Cerebellar cortex (tissue), 1 donor: ENCODE results near the gene SIRT3.
"Not testable (repeated sequence)": the region's sequence is repeated elsewhere in the genome, so short reads cannot be mapped to it uniquely, and the experiment has no call there.

Experiments used
- DNase-seq: peaks from one replicate; pipeline ENCODE4 v3.0.0-alpha.2; 2015; ENCODE audit warnings: low spot score

Gene SIRT3

GRCh38 chr11:240315-240714 lies 4.2 kb upstream of the SIRT3 start:
- DNase-seq: no peak

DNA sequence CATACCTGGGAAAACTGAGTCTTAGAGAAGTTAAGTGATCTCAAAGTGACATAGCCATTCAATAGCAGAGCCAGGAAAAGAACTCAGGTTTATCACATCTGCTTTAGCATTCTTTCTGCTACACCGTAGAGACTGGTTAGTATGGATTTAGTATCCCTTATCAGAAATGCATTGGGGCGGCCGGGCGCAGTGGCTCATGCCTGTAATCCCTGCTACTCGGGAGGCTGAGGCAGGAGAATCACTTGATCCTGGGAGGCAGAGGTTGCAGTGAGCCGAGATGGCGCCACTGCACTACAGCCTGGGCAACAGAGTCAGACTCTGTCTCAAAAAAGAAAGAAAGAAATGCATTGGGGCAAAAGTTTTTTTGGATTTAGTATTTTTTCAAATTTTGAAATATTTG lies 2.2 kb upstream of the SIRT3 start:
- not testable (repeated sequence) for DNase-seq

DNA sequence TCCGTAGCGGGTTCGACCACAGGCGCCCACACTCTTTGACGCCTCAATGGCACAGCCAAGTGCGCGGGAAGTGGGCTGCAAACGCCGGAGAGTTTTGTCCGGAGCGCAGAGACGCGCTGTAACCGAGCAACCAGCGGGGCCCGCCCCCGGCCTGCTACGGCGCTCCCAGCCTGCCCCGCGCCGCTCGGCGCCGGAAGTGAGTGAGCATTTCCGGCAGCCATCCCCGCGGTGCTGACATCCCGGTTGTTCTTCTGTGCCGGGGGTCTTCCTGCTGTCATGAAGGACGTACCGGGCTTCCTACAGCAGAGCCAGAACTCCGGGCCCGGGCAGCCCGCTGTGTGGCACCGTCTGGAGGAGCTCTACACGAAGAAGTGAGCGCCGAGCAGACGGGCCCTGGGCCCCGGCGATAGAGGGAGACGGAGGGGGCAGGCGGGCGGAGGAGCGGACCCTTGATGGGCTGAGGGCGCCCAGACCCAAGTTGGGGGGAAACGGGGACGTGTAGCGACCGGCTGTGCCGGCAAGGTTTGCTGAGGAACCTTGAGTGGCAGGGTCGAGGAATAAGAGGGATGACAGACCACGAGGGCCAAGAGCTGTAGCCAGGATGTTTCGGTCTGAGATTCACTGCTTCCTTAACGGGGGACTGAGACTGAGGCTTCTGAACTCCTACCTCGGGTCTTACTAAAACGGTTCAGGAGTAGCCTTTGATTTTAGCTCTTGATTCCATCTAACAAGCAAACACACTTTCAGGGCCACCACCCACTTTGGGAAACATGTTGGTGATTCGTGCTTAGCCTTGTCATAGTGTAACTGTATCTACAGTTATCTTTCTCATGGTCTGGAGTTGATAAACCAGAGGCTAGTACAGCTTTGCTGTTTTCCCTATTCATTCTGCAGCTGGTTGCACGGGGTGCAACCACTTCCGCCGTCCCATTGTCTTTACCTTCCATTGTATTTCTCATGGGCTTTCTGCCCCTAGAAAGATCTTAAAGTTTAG lies 929 bp upstream of the SIRT3 start, which contains the start of gene PSMD13:
Gene PSMD13 (plus strand): TSS at position 203 of the 994 bp plus-strand sequence. CDS start 74 bp downstream, at position 277.
- peak; percentile 82 for DNase-seq

- DNase-seq: no peak
Measured at GRCh38 chr11:235609-235996, 539 bp downstream of the SIRT3 start.

DNA sequence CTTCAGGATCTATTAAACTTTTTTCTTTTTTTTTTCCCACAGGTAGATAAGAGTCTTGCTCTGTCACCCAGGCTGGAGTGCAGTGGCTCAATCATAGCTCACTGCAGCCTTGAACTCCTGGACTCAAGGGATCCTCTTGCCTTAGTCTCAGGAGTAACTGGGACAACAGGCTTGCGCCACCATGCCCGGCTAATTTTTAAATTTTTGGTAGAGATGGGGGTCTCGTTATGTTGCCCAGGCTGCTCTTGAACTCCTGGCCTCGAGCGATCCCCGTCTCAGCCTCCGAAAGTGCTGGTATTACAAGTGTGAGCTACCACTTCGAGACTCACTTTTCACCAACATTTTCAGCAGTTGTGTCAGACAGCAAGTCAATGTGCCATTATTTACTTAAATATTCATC lies 962 bp downstream of the SIRT3 start:
- DNase-seq: no peak

- DNase-seq: no peak
Measured at GRCh38 chr11:232783-233565, 3.2 kb downstream of the SIRT3 start.

- DNase-seq: no peak
Measured at GRCh38 chr11:230431-230830, 5.7 kb downstream of the SIRT3 start.

- DNase-seq: no peak
Measured at GRCh38 chr11:227824-228379, 8.2 kb downstream of the SIRT3 start.

- DNase-seq: no peak
Measured at GRCh38 chr11:225734-226453, 10.2 kb downstream of the SIRT3 start.

GRCh38 chr11:224424-224823 lies 11.7 kb downstream of the SIRT3 start:
- no peak for DNase-seq

- DNase-seq: no peak
Measured at GRCh38 chr11:223884-224283, 12.3 kb downstream of the SIRT3 start.

DNA sequence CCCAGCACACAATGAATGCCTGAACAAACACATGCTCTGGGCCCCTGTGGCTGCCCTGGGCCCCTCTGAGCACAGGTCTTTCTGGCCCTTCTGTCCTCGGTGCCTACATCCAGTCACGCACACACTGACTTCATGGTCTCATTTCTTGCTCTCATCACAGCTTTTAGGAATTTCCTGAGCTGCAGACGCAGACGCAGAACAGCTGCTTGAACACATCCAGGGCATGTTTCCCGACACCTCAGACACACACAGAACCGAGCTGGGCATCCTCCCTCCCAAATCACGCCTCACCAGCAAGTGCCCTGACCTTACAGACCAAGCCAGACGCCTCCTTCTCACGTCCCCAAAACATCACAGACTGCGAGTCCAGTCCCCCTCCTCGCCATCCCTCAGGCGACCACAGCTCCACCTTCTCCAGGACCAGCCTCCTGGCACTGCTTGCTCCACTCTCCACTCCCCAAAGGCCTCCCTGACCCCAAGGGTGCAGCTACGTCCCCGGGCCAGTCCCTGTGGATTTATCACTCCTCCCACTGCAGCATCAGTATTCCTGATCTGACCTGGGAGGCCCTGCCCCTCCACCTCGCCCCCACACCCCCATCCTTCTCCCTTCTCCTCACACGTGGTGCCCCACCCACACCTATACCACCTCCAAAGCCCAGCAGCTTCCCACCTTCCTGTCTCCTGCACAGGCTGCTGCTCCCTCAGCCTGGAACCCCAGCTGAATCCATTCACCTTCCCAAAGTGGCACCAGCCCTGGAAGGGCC lies 12.9 kb downstream of the SIRT3 start:
- no peak for DNase-seq

GRCh38 chr11:221998-222789 lies 13.9 kb downstream of the SIRT3 start:
- no peak for DNase-seq

DNA sequence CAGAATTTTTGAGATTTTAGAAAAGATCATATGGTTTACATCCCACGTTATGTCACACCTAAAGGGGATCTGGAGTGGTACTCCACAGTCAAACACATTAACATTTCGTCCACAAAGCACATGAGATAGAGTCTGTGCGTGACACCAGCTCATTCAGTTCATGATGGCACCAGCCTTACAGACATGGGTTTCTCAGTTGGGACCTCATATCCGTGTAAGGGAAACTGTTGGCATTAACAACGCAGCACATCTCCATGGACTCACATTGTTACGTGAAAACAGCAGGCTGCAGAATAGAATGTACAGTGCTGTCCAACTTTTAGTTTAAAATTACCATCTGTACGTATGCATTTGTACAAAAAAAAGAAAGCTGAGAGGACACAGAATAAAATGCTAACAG lies 14.6 kb downstream of the SIRT3 start:
- DNase-seq: no peak

DNA sequence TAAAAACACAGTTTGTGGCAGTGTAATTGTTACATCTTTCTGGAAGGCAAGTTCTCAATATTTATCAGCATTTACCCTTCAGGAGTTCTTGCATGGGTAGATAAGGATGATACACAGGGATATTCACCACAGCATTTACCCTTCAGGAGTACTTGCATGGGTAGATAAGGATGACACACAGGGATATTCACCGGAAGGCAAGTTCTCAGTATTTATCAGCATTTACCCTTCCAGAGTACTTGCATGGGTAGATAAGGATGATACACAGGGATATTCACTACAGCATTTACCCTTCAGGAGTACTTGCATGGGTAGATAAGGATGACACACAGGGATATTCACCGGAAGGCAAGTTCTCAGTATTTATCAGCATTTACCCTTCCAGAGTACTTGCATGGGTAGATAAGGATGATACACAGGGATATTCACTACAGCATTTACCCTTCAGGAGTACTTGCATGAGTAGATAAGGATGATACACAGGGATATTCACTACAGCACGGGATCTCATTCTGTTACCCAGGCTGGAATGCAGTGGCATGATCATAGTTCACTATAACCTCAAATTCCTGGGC lies 15.4 kb downstream of the SIRT3 start:
- DNase-seq: not testable (repeated sequence)

DNA sequence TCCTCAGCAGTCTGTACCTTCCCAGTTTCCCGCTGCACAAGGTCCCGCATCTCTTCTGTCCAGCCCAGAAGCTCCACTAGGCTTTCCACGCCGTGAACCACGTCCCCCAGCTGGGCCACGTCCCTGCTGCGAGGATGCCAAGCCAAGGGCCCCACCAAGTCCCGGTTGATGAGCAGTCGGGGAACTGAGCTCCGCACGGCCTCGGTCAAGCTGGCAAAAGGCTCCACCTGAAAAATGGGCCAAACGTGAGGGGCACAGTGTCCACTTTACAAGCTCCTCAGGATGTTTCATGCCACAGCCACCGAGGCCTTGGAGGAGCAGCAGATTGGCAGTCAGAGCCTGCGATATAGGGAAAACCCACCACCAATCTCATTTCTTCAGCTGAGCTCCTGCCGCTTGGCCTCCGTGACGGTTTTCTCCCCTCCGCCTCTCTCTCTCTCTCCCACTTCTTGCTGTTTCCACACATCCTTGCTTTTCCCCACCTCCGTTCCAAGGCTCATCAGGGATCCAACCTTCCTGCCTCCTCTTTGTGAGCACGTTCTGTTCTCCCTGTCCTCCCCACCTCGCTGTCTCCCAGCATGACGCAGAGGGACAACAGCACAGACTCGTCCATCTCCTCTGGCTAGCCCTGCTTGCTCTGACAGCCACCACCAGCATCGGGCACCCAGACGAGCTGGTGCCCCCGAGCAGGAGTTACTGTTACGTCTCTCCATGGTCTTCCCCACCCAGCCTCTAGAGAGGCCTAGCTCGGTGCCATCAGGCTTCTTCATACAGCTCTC lies 17.1 kb downstream of the SIRT3 start:
- DNase-seq: no peak

DNA sequence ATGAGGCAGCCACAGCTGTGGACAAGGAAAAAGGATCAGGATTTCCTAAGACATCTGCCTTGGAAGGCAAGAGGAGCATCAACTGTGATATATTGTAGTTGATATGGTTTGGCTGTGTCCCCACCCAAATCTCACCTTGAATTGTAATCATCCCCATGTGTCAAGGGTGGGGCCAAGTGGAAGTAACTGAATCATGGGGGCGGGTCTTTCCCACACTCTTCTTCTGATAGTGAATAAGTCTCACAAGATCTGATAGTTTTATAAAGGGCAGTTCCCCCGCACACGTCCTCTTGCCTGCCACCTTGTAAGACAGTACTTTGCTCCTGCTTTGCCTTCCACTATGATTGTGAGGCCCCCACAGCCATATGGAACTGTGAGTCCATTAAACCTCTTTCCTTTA lies 18.4 kb downstream of the SIRT3 start:
- DNase-seq: no peak

- DNase-seq: no peak
Measured at GRCh38 chr11:216081-216974, 19.8 kb downstream of the SIRT3 start.
